K562 (cell line): ENCODE results near the gene ARL13A.

ENCODE experiments used
- CBX2 ChIP-seq: fragments of 200-600 bp; sonication (generic); IDR thresholded peaks from one replicate; pipeline ENCODE4 v1.6.1; 2012; ENCODE audit warnings: mild to moderate bottlenecking, low read length, inconsistent platforms; ENCODE audit not compliant: insufficient read depth, poor library complexity, severe bottlenecking
- JUNB ChIP-seq: fragments of 450-650 bp; formaldehyde crosslinking; conservative IDR thresholded peaks from 2 replicates; pipeline ENCODE4 v1.4.0; 2020; ENCODE audit warnings: mild to moderate bottlenecking
- KDM1A ChIP-seq, 2 experiments: fragments of 450-650 bp; IDR thresholded peaks; 2 replicates each; pipeline ENCODE4 v1.6.1; 2016; ENCODE audit warnings: mild to moderate bottlenecking in 2 of 2
- MXI1 ChIP-seq: IDR thresholded peaks from 2 replicates; pipeline ENCODE4 v1.6.1; 2011; ENCODE audit warnings: low read depth, mild to moderate bottlenecking, improper control_type of control experiment, low read length
- POLR2A ChIP-seq: fragments of 450-650 bp; conservative IDR thresholded peaks from 2 replicates; pipeline ENCODE4 v1.6.1; 2016
- ZFP36 ChIP-seq: fragments of 150-350 bp; IDR thresholded peaks from 2 replicates; pipeline ENCODE4 v1.6.1; 2018; ENCODE audit warnings: low read length, low read depth; ENCODE audit not compliant: partially characterized antibody
- ZZZ3 ChIP-seq: fragments of 450-650 bp; IDR thresholded peaks from 2 replicates; pipeline ENCODE4 v1.6.1; 2016; ENCODE audit warnings: antibody characterized with exemption, mild to moderate bottlenecking, moderate library complexity
- TF ChIP-seq, protein P1 (sequence below): IDR thresholded peaks from 3 replicates; pipeline ENCODE4 v1.6.1; 2011; ENCODE audit warnings: borderline replicate concordance, mild to moderate bottlenecking; ENCODE audit not compliant: insufficient read length, insufficient read depth
- TF ChIP-seq, protein P2 (sequence below), 3 experiments: IDR thresholded peaks in 2 of 3; conservative IDR thresholded peaks in 1 of 3; 2 replicates each; pipeline ENCODE4 v1.5.1; 2011 to 2012; ENCODE audit warnings: low read length in 3 of 3, mild to moderate bottlenecking in 3 of 3, control low read depth in 2 of 3, improper control_type of control experiment in 1 of 3, inconsistent platforms in 1 of 3, low read depth in 1 of 3, mixed read lengths in 1 of 3, moderate library complexity in 1 of 3; ENCODE audit not compliant: insufficient read depth in 2 of 3
- TF ChIP-seq, protein P3 (sequence below): fragments of 200-800 bp; sonication (Bioruptor generic); IDR thresholded peaks from 2 replicates; pipeline ENCODE4 v1.6.1; 2016; ENCODE audit warnings: missing genetic modification characterization, missing compliant biosample characterization
- TF ChIP-seq, protein P4 (sequence below): fragments of 450-650 bp; formaldehyde crosslinking; IDR thresholded peaks from 2 replicates; pipeline ENCODE4 v1.4.0; 2022; ENCODE audit warnings: missing genetic modification characterization
- TF ChIP-seq, protein P5 (sequence below): sonication (generic); formaldehyde crosslinking; IDR thresholded peaks from 2 replicates; pipeline ENCODE4 v1.8.1; 2023; ENCODE audit warnings: mild to moderate bottlenecking, missing genetic modification reagents

DNA sequence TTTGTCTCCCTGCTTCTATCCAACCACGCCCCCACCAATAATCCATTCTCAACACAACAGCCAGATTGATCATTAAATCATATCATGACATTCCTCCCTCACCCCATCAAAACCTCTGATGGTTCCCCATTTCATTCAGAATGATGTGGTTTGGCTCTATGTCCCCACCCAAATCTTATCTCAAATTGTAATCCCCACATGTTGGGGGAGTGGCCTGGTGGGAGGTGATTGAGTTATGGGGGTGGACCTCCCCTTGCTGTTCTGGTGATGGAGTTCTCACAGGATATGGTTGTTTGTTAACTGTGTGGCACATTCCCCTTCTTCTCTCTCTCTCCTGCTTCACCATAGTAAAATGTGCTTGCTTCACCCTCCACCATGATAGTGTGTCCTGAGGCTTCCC lies 59.1 kb downstream of the ARL13A start:
- no peak for TF ChIP-seq ZFP36
- TF ChIP-seq MXI1: no peak
- TF ChIP-seq, protein P1, sequence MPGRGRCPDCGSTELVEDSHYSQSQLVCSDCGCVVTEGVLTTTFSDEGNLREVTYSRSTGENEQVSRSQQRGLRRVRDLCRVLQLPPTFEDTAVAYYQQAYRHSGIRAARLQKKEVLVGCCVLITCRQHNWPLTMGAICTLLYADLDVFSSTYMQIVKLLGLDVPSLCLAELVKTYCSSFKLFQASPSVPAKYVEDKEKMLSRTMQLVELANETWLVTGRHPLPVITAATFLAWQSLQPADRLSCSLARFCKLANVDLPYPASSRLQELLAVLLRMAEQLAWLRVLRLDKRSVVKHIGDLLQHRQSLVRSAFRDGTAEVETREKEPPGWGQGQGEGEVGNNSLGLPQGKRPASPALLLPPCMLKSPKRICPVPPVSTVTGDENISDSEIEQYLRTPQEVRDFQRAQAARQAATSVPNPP: no peak
- no peak for TF ChIP-seq CBX2
- no peak for TF ChIP-seq ZZZ3
- no peak for TF ChIP-seq POLR2A
- TF ChIP-seq, protein P2, sequence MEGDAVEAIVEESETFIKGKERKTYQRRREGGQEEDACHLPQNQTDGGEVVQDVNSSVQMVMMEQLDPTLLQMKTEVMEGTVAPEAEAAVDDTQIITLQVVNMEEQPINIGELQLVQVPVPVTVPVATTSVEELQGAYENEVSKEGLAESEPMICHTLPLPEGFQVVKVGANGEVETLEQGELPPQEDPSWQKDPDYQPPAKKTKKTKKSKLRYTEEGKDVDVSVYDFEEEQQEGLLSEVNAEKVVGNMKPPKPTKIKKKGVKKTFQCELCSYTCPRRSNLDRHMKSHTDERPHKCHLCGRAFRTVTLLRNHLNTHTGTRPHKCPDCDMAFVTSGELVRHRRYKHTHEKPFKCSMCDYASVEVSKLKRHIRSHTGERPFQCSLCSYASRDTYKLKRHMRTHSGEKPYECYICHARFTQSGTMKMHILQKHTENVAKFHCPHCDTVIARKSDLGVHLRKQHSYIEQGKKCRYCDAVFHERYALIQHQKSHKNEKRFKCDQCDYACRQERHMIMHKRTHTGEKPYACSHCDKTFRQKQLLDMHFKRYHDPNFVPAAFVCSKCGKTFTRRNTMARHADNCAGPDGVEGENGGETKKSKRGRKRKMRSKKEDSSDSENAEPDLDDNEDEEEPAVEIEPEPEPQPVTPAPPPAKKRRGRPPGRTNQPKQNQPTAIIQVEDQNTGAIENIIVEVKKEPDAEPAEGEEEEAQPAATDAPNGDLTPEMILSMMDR (IDR thresholded peaks at IDR 0.05 in 2 of 3, conservative IDR thresholded peaks at IDR 0.05 in 1 of 3; ENCODE audit: insufficient read depth in 2 of 3, low read depth in 1 of 3, low read length in 3 of 3): no peak
- TF ChIP-seq, protein P3, sequence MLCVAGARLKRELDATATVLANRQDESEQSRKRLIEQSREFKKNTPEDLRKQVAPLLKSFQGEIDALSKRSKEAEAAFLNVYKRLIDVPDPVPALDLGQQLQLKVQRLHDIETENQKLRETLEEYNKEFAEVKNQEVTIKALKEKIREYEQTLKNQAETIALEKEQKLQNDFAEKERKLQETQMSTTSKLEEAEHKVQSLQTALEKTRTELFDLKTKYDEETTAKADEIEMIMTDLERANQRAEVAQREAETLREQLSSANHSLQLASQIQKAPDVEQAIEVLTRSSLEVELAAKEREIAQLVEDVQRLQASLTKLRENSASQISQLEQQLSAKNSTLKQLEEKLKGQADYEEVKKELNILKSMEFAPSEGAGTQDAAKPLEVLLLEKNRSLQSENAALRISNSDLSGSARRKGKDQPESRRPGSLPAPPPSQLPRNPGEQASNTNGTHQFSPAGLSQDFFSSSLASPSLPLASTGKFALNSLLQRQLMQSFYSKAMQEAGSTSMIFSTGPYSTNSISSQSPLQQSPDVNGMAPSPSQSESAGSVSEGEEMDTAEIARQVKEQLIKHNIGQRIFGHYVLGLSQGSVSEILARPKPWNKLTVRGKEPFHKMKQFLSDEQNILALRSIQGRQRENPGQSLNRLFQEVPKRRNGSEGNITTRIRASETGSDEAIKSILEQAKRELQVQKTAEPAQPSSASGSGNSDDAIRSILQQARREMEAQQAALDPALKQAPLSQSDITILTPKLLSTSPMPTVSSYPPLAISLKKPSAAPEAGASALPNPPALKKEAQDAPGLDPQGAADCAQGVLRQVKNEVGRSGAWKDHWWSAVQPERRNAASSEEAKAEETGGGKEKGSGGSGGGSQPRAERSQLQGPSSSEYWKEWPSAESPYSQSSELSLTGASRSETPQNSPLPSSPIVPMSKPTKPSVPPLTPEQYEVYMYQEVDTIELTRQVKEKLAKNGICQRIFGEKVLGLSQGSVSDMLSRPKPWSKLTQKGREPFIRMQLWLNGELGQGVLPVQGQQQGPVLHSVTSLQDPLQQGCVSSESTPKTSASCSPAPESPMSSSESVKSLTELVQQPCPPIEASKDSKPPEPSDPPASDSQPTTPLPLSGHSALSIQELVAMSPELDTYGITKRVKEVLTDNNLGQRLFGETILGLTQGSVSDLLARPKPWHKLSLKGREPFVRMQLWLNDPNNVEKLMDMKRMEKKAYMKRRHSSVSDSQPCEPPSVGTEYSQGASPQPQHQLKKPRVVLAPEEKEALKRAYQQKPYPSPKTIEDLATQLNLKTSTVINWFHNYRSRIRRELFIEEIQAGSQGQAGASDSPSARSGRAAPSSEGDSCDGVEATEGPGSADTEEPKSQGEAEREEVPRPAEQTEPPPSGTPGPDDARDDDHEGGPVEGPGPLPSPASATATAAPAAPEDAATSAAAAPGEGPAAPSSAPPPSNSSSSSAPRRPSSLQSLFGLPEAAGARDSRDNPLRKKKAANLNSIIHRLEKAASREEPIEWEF (CRISPR knock-in tag): no peak
- TF ChIP-seq KDM1A (IDR thresholded peaks at IDR 0.05): peak in 1 of 2 experiments; percentile 30; a peak in 1 of 4 replicates
- no peak for TF ChIP-seq JUNB (CRISPR knock-in tag)
- TF ChIP-seq, protein P4, sequence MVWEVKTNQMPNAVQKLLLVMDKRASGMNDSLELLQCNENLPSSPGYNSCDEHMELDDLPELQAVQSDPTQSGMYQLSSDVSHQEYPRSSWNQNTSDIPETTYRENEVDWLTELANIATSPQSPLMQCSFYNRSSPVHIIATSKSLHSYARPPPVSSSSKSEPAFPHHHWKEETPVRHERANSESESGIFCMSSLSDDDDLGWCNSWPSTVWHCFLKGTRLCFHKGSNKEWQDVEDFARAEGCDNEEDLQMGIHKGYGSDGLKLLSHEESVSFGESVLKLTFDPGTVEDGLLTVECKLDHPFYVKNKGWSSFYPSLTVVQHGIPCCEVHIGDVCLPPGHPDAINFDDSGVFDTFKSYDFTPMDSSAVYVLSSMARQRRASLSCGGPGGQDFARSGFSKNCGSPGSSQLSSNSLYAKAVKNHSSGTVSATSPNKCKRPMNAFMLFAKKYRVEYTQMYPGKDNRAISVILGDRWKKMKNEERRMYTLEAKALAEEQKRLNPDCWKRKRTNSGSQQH (CRISPR knock-in tag): no peak
- TF ChIP-seq, protein P5, sequence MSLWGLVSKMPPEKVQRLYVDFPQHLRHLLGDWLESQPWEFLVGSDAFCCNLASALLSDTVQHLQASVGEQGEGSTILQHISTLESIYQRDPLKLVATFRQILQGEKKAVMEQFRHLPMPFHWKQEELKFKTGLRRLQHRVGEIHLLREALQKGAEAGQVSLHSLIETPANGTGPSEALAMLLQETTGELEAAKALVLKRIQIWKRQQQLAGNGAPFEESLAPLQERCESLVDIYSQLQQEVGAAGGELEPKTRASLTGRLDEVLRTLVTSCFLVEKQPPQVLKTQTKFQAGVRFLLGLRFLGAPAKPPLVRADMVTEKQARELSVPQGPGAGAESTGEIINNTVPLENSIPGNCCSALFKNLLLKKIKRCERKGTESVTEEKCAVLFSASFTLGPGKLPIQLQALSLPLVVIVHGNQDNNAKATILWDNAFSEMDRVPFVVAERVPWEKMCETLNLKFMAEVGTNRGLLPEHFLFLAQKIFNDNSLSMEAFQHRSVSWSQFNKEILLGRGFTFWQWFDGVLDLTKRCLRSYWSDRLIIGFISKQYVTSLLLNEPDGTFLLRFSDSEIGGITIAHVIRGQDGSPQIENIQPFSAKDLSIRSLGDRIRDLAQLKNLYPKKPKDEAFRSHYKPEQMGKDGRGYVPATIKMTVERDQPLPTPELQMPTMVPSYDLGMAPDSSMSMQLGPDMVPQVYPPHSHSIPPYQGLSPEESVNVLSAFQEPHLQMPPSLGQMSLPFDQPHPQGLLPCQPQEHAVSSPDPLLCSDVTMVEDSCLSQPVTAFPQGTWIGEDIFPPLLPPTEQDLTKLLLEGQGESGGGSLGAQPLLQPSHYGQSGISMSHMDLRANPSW (CRISPR knock-in tag): no peak
